Prostate gland (tissue), 2 donors: Measurements from ENCODE around the gene PRR23E. TPM values are rescaled to one million over a fixed set of nuclear protein-coding genes. Genes with fewer than 3 reads are reported as not detected.

Experiments
- DNase-seq: peaks from one replicate; pipeline ENCODE4 v3.0.0-alpha.2; 2019; ENCODE audit warnings: low spot score
- H3K27ac ChIP-seq, 2 donors: fragments of 200-600 bp; sonication (generic); 2 replicates each; pipeline ENCODE4 v1.5.1; 2017 to 2019
- H3K27me3 ChIP-seq: fragments of 200-600 bp; sonication (generic); replicated peaks from 2 replicates; pipeline ENCODE4 v1.5.1; 2019; ENCODE audit not compliant: insufficient read depth
- H3K36me3 ChIP-seq, 2 donors: fragments of 200-600 bp; sonication (generic); 1 replicate in 1 of 2; 2 replicates in 1 of 2; pipeline versions ENCODE4 v1.5.1 to v1.8.1; 2017 to 2019
- H3K4me1 ChIP-seq: fragments of 200-600 bp; sonication (generic); replicated peaks from 2 replicates; pipeline ENCODE4 v1.5.1; 2019
- H3K4me3 ChIP-seq, 2 donors: fragments of 200-600 bp; sonication (generic); 2 replicates each; pipeline ENCODE4 v1.5.1; 2017 to 2019
- H3K9me3 ChIP-seq: fragments of 200-600 bp; sonication (generic); 2 replicates; pipeline ENCODE4 v1.5.1; 2017
- POLR2A ChIP-seq: fragments of 450-650 bp; IDR thresholded peaks from one replicate; pipeline ENCODE4 v1.6.1; 2016; ENCODE audit warnings: antibody characterized with exemption, mild to moderate bottlenecking
- POLR2AphosphoS5 ChIP-seq: sonication (generic); formaldehyde crosslinking; IDR thresholded peaks from one replicate; pipeline ENCODE4 v1.6.1; 2017; ENCODE audit warnings: antibody characterized with exemption
- WGBS: methylation state at CpG from one replicate; pipeline ENCODE4 v1.1.5; 2018; 5-methylcytosine and 5-hydroxymethylcytosine counted together
- intact Hi-C: fragments of 100-400 bp; cut with DNase I; formaldehyde crosslinking; loops from one replicate; pipeline ENCODE4 v1.14.2; 2022
- total RNA-seq, 2 donors: library from RNA; depleted of rRNA; stranded (reverse); fragments of >200 nt; gene quantifications; one replicate each; pipeline ENCODE4 v1.1.0, GENCODE V29; 2016
- TF ChIP-seq, protein P1 (sequence below), 4 experiments: fragments of 200-600 bp in 2 of 4; fragments of 450-650 bp in 2 of 4; sonication (generic) in 2 of 4; IDR thresholded peaks; 1 replicate in 3 of 4; 2 replicates in 1 of 4; pipeline ENCODE4 v1.5.1; 2016 to 2019; ENCODE audit warnings: antibody characterized with exemption in 4 of 4, mild to moderate bottlenecking in 2 of 4, moderate library complexity in 2 of 4

The PRR23E gene
- total RNA-seq, 2 donors from 2014 or later: not detected

DNA sequence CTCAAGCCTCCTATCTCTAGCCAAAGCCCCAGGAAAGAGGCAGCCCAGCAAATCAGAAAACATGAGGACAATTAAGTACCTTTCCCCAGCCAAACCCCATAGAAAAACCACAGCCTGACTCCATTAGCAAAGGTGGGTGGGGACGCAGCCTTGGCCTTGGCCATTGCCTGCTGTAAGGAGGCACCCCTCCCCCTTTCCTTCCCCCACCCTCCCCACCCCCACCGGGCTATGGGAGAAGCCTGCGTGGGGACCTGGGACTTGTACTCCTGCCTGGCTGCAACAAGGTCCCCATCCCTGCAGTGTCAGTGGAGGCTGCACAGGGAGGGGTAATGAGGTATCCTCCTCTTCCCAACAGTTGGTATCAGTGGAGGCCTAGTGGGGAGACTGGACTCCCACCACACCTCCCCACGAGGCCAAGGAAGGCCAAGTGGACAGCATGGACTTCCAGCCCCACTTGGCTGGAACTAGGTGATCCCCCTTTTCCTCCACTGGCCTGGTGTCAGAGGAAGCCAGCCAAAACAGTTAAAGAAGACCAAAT, 20.5 kb downstream of the PRR23E start:
- DNase-seq: no peak
- Histone ChIP-seq H3K36me3 (no peaks in the 10 kb centered on the region), H3K27ac (no peak overlapping the region), H3K4me3 (no peak overlapping the region), H3K9me3 (no peaks in the 10 kb centered on the region), H3K4me1 (no peaks in the 10 kb centered on the region), H3K27me3 (peaks cover 5% of the 10 kb centered on the region)
- TF ChIP-seq POLR2A (no peak), POLR2AphosphoS5 (no peak)
- TF ChIP-seq, protein P1, sequence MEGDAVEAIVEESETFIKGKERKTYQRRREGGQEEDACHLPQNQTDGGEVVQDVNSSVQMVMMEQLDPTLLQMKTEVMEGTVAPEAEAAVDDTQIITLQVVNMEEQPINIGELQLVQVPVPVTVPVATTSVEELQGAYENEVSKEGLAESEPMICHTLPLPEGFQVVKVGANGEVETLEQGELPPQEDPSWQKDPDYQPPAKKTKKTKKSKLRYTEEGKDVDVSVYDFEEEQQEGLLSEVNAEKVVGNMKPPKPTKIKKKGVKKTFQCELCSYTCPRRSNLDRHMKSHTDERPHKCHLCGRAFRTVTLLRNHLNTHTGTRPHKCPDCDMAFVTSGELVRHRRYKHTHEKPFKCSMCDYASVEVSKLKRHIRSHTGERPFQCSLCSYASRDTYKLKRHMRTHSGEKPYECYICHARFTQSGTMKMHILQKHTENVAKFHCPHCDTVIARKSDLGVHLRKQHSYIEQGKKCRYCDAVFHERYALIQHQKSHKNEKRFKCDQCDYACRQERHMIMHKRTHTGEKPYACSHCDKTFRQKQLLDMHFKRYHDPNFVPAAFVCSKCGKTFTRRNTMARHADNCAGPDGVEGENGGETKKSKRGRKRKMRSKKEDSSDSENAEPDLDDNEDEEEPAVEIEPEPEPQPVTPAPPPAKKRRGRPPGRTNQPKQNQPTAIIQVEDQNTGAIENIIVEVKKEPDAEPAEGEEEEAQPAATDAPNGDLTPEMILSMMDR (IDR thresholded peaks at IDR 0.05): no peak
- intact Hi-C loops: no loop called here
- 75% methylated on average over 4 of the region's 4 CpGs for WGBS

DNA sequence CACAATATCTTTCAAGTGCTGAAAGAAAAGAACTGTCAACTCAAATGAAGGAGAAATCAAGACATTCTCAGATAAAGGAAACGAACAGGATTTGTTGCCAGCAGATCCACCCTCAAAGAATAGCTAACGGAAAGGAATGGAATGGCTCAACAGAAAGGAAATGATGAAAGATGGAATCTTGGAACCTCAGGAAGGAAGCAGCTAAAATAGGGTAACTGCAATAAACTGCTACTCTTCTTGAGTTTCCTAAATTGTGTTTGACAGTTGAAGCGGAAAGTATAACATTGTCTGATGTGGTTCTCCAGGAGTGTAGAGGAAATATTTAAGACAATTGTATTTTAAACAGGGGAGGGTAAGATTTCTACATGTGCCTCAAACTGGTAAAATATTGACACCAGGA, 22.0 kb downstream of the PRR23E start:
- H3K27ac ChIP-seq: no peak overlapping the region
- peaks cover 5% of the 10 kb centered on the region for H3K27me3 ChIP-seq
- no peak overlapping the region for H3K4me3 ChIP-seq
- no peak for DNase-seq
- no peaks in the 10 kb centered on the region for H3K4me1 ChIP-seq
- intact Hi-C loops: no loop called here
- no peaks in the 10 kb centered on the region for H3K36me3 ChIP-seq
- whole genome bisulfite sequencing: 35% methylated on average over 3 of the region's 3 CpGs
- no peaks in the 10 kb centered on the region for H3K9me3 ChIP-seq
- TF ChIP-seq, protein P1 (IDR thresholded peaks at IDR 0.05): no peak
- no peak for TF ChIP-seq POLR2A
- TF ChIP-seq POLR2AphosphoS5: no peak

DNA sequence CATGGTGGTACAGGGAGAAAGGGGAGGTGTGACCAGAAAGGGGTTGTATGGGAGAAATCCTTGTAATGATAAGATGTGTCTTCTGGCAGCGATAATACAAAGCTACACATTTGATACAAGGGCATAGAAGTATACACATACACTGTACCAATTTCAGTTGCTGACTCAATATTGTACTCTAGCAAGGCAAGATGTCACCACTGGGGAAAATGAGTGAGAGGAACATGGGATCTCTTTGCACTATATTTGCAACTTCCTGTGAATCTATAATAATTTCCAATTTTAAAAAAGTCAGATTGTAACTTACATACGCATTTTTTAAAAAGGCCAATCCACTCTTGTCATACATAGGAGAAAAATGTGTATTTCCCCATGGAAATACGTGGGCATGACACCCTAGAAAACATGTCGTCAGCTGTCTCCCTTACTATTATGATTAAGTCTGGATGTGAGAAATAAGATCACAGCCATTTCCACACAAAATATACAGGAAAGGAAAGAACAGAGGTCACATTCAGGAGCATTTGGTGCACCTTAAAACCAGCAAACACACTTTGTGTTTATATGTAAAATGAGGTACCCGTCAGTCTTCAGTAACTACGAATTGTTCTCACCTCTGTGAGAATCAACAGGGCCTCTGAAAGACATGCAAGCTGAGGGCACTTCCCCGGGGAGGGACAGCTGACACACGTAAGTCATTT, 22.9 kb downstream of the PRR23E start:
- 51% methylated on average over 8 of the region's 8 CpGs for WGBS
- no peaks in the 10 kb centered on the region for H3K4me1 ChIP-seq
- no peak overlapping the region for H3K4me3 ChIP-seq
- intact Hi-C loops: no loop called here
- H3K36me3 ChIP-seq: no peaks in the 10 kb centered on the region
- no peak for DNase-seq
- TF ChIP-seq, protein P1 (IDR thresholded peaks at IDR 0.05): no peak
- TF ChIP-seq POLR2A (no peak), POLR2AphosphoS5 (no peak)
- no peak overlapping the region for H3K27ac ChIP-seq
- H3K27me3 ChIP-seq: peaks cover 5% of the 10 kb centered on the region
- H3K9me3 ChIP-seq: no peaks in the 10 kb centered on the region

DNA sequence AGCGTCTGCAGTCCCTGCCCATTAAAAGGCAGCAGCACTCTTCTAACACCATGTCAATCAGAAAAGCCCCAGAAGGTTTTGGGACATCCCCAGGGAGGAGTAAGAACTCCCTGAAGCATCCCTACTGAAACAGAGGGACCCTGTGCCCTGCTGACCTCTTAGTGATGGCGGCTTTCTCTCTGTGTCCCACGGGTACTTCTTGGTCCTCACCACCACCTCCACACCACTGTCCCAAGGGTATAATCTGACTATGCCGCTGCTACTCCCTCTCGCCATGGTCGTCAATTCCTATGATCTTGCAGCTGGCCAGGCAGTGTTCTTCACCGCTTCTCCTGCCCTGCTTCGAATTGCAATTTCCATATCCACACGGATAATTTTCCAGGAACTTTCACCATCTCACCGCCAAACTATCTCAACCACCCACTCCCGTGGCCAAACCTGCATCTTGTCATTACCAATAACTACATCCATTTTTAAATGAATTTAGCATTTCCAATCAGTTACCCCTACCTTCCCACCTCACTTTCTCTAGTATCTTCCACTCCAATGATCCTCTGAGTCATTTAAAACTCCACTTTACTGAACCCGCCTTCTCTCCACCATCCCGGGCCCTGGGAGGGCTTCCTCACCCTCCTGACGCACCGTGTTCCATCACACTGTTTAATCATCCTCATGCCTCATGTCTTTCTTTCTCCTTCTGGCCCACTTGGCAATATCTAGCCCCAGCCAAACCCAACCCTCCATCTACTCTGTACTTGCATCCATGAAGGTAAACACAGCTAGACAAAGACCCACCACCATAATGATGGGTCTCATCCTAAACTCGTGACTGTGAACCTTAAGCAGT, 23.7 kb downstream of the PRR23E start:
- DNase-seq: no peak
- intact Hi-C loops: no loop called here
- TF ChIP-seq, protein P1 (IDR thresholded peaks at IDR 0.05): no peak
- TF ChIP-seq POLR2AphosphoS5: no peak
- TF ChIP-seq POLR2A: no peak
- Histone ChIP-seq H3K4me3 (no peak overlapping the region), H3K9me3 (no peaks in the 10 kb centered on the region), H3K27me3 (peaks cover 5% of the 10 kb centered on the region), H3K36me3 (no peaks in the 10 kb centered on the region), H3K4me1 (no peaks in the 10 kb centered on the region), H3K27ac (no peak overlapping the region)
- WGBS: 72% methylated on average over 16 of the region's 16 CpGs
